COR-L47 (cell line): ENCODE results near the gene MAPKAP1.

Experiments used
- DNase-seq: peaks from one replicate; lab custom pipeline; 2025; lab: John Stamatoyannopoulos, UW

The MAPKAP1 gene

GRCh38 chr9:125457357-125457756 is 249.7 kb downstream of the MAPKAP1 start:
- no peak for DNase-seq

- DNase-seq = no peak
Observed at GRCh38 chr9:125455876-125456275, 251.1 kb downstream of the MAPKAP1 start.

DNA sequence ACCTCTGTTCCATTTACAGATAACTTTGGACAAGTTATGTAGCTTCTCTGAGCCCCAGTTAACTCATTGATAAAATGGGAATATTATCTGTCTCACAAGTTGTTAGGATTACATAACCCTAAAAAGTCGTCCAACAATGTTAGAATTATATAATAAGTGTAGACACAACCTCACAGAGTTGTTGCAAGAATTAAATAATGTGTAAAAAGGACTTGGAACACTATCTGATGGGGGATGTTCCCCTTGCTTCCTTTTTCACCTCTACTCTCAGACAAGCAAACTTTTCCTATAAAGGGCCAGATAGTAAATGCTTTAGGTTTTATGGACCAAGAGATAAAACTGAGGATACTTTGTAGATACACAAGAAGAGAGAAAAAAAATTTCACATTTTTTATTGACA is 251.9 kb downstream of the MAPKAP1 start:
- DNase-seq = no peak

- no peak for DNase-seq
Observed at GRCh38 chr9:125447202-125447802, 259.7 kb downstream of the MAPKAP1 start.

- no peak for DNase-seq
Observed at GRCh38 chr9:125446561-125447094, 260.4 kb downstream of the MAPKAP1 start.

GRCh38 chr9:125444956-125445506 is 262.0 kb downstream of the MAPKAP1 start:
- DNase-seq = no peak

GRCh38 chr9:125444166-125444565 is 262.8 kb downstream of the MAPKAP1 start:
- peak; percentile 39 for DNase-seq

- no peak for DNase-seq
Observed at GRCh38 chr9:125443367-125443766, 263.6 kb downstream of the MAPKAP1 start.

DNA sequence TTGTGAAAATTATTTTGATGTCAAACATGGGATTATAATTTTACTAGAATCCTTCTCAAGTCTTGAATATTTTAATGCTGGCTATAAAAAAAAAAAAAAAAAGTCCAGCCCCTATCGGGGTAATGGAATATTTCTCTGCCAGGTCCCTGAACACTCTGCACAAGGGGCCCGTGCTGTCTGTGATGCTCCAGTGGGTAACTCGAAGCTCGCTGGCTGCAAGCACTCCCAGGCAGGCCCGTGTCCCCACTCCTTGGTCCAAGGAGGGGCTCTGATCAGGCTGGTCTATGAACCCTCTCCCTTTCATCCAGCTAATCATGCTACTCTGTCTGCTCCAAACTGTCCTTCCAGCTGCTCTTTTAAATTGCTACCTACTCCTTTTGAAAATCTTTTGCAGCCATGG is 264.6 kb downstream of the MAPKAP1 start:
- DNase-seq = no peak

DNA sequence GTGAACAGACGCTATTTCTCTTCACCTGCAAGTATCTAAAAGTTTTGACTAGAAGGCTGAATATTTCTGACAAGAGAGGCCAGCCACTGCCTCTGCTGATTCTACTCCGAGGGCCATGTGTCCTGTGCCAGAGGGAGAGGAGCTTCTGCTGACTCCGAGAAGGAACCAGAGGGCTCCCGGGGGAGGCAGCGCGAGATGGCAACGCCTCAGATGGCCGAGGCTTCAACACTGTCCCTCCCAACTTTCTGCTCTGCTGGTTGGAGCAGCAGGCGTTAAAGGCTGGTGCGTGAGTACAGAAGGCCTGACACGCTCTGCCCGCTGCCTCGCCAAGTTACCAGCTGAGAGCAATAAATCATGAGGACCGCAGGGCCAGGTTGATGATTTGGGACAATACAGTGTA is 266.6 kb downstream of the MAPKAP1 start:
- no peak for DNase-seq

GRCh38 chr9:125439434-125440272 is 267.4 kb downstream of the MAPKAP1 start:
- DNase-seq = no peak

DNA sequence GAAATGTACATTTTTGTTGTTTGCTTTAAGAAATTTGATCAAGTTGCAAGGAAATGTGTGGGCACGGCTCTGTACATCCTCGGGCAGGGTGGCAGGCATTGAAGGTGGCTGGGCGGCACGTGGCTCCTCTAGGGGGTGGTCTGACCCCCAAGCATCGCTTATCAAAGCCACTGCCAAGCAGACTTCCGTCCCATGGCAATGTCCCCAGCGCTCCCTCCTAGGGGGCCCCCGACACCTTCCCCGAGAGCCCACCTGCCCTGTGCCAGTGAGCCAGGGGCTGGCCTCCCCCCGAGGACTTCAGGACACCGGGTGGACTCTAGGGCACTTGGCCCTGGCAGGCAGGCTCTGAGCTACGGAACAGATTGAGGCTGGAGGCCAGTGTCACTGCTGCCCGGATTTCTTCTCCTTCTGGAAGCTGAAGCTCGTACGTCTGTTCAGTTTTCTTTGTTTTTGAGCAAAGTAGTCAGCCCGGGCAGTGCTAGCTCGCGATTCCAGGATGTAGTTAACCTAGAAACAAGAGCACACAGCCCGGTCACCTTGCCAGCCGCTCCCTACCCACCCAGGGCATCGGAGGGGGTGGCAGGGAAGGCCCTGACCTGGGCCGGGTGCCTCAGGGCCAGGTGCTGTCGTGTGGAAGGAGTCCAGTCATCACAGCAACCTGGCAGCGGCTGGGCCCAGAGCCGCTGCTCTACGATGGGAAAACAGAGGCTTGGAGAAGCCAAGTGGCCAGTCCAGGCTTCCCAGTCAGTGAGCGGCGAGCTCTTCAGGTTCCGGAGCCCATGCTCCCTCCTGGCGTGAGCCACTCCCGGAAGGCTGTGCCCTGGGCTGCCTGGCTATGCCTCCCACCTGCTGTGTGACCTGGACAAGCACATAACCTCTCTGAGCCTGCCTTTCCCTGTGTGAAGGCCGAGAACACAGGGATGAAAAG is 268.2 kb downstream of the MAPKAP1 start:
- DNase-seq = no peak

GRCh38 chr9:125437771-125438221 is 269.2 kb downstream of the MAPKAP1 start:
- DNase-seq = no peak

GRCh38 chr9:125436613-125437443 is 270.2 kb downstream of the MAPKAP1 start:
- no peak for DNase-seq

DNA sequence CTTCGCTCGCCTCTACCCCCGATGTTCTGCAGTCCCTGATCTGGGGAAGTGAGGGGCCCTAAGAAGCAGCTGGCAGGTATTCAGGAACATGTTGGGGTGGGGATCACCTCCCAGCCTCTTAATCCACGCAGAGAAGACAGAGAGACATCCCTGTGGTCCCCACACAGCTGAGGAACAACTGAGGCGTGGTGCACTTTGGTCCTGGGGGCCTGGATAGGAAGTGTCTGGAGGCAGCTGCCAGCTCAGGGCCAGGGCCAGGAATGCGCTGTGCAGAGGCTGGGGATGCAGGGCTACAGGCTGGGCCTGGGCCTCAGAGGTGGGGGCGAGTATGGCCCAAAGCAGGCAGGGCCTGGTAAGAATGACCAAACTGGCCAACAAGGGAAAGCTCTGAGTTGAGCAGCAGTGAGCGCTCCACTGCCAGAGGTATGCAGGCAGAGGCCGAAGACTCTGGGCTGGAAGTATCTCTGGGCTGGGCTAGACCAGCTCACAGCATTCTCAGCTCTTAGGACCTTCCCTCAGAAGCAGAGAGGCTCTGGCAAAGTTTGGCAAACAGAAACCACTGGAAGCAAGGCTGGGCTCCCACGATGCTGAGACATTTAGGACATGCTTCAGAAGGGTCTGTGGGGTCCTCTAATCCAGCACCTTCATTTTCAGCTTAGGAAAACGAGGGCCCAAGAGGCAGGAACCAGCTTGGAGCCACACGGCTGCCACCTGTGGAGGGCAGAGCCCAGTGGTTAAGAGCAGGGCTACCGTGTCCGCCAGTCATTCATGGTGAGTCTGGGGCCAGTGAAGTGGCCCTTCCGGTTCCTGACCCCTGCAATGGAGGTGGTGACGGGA is 271.0 kb downstream of the MAPKAP1 start:
- no peak for DNase-seq

DNA sequence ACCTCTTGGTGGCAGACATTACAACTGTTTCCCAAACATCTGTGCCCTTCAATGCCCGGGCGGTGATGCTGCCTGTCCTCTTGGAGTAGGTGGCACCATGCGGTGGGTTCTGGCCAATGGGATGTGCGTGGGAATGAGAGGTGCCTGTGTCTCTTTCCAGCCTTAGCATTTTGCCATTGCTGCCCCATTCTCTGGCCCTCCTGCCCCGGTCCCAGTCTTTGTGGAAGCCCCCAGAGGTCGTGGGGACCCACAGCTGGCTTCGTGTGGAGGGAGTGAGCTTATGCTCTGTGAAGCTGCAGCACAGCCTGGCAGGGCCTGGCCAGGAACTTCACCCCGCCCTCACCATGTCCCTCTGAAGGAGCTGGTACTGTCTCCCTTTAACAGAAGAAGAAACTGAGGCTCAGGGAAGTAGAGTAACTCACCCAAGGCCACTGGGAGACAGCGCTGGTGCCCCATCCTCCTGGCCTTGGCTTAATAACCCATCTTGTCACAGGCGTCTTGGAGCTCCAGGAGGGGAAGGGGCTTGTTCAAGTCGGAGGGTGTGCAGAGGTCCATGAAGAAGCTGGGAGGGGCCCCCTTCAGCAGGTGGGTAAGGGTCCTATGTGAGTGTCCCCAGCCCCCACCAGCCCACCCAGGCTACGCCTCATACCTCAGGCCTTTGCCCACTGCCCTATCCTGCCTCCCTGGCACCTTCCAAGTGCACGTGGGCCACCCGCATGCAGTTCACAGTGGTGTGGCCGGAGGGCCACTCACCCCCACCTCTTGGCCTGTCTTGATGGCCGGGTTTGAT is 271.8 kb downstream of the MAPKAP1 start:
- DNase-seq = no peak

DNA sequence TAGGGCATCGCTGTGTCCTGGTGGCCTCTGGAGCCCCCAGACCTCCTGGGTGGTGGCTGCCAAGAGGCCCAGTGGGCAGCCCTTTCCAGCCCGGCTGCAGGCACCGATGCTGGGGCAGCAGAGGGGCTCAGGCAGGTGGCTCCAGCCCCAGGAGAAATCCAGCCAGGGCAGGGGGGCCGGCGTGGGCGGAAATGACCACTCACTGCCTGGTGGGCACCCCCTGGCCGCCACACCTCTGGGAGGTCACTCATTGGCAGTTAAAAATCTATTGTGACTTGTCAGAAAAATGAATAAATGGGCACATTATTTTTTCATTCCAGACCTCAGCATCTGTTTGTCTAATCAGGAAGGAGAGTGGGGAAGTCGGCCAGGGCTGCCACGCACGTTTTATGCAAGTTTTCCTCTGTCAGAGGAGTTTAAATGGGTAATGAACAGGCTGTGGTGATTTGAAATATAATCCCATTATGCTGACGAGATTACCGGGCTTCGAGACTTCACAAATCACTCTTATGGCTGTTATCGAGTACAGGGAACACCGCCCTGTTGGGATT is 273.5 kb downstream of the MAPKAP1 start:
- no peak for DNase-seq

- DNase-seq = no peak
Observed at GRCh38 chr9:125432715-125433385, 274.2 kb downstream of the MAPKAP1 start.
